Tibial nerve (tissue), 4 donors: ENCODE measurements around the gene ERBB2.

Experiments used
- EP300 ChIP-seq, 2 donors: sonication (generic); formaldehyde crosslinking; IDR thresholded peaks; one replicate each; pipeline ENCODE4 v1.6.1; 2017; ENCODE audit warnings: antibody characterized with exemption in 2 of 2, mild to moderate bottlenecking in 1 of 2
- POLR2A ChIP-seq, 2 donors: fragments of 450-650 bp; IDR thresholded peaks; one replicate each; pipeline ENCODE4 v1.6.1; 2017; ENCODE audit warnings: antibody characterized with exemption in 2 of 2, mild to moderate bottlenecking in 2 of 2, moderate library complexity in 2 of 2
- TF ChIP-seq, protein P1 (sequence below), 5 experiments: fragments of 200-600 bp in 3 of 5; fragments of 450-650 bp in 2 of 5; sonication (generic) in 3 of 5; IDR thresholded peaks; one replicate each; pipeline ENCODE4 v1.5.1; 2016 to 2019; ENCODE audit warnings: antibody characterized with exemption in 5 of 5, mild to moderate bottlenecking in 3 of 5, moderate library complexity in 2 of 5

DNA sequence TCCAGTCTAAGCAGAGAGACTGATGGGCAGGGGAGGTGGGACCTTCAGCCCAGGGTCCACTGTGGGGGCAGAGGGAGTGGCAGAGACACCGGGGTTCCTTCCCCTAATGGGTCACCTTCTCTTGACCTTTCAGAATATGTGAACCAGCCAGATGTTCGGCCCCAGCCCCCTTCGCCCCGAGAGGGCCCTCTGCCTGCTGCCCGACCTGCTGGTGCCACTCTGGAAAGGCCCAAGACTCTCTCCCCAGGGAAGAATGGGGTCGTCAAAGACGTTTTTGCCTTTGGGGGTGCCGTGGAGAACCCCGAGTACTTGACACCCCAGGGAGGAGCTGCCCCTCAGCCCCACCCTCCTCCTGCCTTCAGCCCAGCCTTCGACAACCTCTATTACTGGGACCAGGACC lies 27.7 kb downstream of the ERBB2 start:
- TF ChIP-seq, protein P1, sequence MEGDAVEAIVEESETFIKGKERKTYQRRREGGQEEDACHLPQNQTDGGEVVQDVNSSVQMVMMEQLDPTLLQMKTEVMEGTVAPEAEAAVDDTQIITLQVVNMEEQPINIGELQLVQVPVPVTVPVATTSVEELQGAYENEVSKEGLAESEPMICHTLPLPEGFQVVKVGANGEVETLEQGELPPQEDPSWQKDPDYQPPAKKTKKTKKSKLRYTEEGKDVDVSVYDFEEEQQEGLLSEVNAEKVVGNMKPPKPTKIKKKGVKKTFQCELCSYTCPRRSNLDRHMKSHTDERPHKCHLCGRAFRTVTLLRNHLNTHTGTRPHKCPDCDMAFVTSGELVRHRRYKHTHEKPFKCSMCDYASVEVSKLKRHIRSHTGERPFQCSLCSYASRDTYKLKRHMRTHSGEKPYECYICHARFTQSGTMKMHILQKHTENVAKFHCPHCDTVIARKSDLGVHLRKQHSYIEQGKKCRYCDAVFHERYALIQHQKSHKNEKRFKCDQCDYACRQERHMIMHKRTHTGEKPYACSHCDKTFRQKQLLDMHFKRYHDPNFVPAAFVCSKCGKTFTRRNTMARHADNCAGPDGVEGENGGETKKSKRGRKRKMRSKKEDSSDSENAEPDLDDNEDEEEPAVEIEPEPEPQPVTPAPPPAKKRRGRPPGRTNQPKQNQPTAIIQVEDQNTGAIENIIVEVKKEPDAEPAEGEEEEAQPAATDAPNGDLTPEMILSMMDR (IDR thresholded peaks at IDR 0.05) = no peak
- TF ChIP-seq EP300 (IDR thresholded peaks at IDR 0.05) = no peak
- TF ChIP-seq POLR2A (IDR thresholded peaks at IDR 0.05) = no peak
